HG03103 (cell line): ENCODE measurements around the gene TSPAN16.
"Not testable (repeated sequence)": the region's sequence is repeated elsewhere in the genome, so short reads cannot be mapped to it uniquely, and the experiment has no call there.

Experiments used
- ATAC-seq: cut with Tn5 transposase; IDR thresholded peaks from one replicate; pipeline ENCODE4 v1.9.1; 2021; ENCODE audit warnings: low read depth; ENCODE audit not compliant: unreplicated experiment

TSPAN16 gene

DNA sequence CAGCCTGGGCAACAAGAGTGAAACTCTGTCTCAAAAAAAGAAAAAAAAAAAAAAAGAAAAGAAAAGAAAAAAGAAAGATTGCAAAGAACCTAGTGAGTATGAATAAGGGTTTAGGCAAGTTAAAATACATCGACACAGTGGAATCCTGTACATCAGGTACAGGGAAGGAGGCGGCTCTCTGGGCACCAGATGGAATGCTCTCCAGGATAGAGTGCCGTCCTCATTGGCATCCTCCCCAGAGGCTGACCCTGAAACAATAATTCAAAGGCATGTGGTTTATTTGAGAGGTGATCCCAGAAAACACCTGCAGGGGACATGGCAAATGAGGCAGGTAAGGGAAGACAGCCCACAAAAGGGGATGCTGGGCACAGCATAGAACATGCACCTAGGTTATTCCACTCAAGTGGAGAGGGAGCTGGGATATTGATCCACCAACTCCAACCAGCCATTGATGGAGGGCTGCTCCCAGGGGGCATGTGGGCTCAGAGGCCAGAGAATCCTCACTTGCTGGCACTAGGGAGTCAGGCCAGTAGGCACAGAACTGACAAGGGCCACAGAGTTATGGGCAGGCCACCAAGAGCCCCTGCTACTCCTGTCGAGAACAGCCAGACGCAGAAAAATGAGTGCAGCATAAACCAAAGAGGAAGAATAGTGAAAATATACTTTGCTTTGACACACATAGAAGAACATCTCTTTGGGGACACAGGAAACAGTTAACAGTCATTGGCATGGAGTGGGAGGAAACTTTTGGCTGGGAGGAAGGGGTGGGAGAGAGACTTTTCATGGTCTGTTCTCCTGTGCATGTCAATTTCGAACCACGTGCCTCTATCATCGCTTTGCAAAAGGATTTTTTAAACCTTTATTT, 4.2 kb downstream of the TSPAN16 start:
- ATAC-seq, result no peak

DNA sequence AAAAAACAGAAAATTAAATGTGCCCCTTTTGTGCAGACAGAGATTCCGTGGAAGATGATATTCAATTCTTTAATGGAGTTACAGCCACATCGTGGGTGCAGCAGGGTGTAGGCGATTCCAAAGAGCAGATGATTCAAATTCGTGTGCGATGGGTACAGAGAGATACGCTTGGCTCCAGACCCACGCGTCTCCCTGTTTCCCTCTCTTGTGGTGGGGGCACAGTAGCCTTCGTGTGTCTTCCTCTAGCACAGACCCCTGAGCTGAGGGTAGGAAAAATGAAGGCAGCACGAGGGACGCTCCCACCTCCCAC, 4.8 kb downstream of the TSPAN16 start:
- ATAC-seq, result no peak

DNA sequence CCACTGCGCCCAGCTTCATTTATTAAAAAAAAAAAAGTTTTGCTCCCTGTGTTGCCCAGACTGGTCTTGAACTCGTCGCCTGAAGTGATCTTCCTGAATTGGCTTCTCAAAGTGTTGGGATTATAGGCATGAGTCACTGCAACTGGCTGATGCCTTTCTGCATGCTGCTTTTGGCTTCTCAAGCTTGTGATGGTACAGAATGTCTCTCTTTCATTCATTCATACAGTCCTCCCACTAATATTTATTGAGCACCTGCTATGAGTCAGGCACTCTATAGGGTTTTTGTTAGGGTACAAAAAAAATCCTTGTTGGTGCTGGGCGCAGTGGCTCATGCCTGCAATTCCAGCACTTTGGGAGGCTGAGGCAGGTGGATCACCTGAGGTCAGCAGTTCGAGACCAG, 9.0 kb downstream of the TSPAN16 start:
- no peak for ATAC-seq

DNA sequence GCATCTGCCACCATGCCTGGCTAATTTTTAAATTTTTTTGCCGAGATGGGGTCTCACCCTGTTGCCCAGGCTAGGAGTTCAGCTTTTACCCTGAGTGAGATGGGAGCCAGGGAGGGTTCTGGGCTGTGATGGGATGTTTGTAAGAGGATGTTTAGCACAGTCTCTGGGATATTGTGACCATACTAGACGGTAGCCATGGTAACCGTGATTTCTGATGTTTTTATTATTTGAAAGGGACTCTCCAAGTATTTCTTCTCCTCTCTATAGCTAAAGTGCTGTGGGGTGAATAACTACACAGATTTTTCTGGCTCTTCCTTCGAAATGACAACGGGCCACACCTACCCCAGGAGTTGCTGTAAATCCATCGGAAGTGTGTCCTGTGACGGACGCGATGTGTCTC, 10.4 kb downstream of the TSPAN16 start:
- ATAC-seq, result no peak

DNA sequence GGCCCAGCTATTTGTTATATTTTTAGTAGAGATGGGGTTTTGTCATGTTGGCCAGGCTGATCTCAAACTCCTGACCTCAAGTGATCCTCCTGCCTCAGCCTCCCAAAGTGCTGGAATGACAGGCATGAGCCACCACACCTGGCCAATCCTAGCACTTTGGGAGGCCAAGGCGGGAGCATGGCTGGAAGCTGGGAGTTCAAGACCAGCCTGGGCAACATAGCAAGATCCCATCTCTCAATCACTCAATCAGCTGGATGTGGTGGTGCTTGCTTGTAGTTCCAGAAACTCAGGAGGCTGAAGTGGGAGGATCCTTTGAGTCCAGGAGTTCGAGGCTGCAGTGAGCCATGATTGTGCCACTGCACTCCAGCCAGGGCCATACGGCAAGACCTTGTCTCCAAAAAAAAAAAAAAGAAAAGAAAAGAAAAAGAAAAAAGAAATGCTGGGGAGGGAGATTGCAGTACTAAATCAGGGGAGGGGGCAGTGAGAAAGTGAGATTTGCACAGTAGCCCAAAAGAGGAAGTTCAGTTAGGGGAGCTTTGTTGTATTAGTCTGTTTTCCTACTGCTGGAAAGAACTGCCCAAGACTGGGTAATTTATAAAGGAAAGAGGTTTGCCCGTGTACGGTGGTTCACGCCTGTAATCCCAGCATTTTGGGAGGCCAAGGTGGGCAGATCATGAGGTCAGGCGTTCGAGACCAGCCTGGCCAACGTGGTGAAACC, 24.5 kb downstream of the TSPAN16 start:
- not testable (repeated sequence) for ATAC-seq

DNA sequence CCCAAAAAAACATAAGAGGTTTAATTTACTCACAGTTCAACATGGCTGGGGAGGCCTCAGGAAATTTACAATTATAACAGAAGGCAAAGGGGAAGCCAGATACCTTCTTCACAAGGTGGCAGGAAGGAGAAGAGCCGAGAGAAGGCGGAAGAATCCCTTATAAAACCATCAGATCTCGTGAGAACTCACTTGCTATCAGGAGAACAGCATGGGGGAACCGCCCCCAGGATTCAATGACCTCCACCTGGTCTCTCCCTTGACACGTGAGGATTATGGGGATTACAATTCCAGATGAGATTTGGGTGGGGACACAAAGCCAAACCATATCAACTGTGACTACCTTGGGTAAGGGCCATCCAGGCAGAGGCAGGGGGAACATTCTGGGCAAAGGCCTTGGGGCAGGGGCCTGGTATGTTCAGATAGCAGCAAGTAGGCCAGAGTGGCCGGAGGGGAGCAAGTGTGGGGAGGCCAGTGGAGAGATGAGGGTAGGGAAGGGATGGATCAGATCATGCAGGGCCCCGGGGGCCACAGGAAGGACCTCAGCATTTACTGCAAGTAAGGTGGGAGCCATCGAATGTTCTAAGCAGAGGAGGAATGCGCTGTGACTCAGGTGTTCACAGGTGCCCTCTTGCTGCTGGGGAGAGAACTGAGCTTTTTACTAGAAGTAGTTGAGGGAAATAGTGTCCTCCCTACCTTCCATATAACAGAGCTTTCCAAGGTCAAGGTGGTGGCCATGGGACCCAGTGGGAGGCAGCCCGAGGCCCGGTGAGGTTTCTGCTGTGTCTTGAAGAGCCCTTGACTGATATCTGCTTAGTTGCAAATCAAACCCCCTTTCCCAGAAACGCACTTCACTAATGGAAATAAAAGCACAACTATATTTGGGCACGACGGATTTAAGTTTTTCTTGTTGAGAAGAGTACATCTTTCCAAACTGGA, 25.5 kb downstream of the TSPAN16 start:
- no peak for ATAC-seq

DNA sequence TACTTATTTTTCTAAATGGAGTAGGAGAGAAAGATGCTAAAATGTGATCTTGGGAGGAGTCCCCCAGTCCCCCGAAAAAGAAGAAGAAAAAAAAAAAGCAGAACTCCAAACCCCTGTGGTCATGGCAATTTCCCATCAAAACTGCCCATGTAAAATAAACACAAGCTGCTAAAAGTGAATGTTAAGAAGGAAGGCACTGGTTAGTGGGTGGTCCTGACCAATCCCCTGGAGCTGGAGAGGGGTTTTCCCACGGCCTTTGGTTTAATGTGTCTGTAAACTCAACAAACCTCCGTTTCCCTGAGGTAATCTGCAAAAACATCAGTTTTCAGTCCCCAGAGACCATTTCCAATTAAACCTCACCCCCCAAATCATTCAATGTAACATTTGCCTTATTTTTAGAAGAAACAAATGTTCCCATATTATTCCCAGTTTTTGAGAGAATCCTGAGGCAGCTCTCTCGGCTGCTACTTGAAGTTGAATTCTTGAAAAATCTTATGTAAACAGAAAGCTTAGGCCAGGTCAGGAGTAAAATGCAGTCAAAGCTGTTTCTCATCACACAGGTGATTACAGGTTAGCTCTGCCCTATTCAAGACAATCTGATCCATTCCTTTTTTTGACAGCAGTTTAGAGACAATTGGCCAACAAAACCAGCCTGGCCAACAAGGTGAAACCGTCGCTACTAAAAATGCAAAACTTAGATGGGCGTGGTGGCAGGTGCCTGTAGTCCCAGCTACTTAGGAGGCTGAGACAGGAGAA, 26.5 kb downstream of the TSPAN16 start:
- ATAC-seq, result no peak

DNA sequence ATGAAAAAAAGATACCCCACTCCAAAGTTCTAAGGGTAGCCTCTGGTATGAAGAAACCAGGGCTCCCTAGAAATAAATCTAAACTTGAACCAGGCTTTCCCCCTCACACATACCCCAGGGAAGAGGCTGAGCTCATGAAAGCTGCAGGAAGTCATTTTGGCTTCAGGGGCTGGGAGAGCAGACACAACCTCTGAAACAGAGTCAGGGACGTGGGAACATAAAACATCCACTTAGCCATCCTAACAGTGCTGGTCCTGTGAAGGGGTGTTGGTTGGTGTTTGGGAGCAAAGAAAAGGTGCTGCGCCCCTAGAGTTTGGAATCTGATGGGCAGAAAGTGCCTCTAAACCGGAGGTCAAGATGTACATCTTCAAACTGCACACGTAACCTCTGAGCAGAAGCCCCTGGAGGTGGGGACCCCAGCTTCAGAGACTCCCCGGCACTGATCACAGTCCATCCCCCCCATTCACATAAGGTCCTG, 27.7 kb downstream of the TSPAN16 start:
- no peak for ATAC-seq

DNA sequence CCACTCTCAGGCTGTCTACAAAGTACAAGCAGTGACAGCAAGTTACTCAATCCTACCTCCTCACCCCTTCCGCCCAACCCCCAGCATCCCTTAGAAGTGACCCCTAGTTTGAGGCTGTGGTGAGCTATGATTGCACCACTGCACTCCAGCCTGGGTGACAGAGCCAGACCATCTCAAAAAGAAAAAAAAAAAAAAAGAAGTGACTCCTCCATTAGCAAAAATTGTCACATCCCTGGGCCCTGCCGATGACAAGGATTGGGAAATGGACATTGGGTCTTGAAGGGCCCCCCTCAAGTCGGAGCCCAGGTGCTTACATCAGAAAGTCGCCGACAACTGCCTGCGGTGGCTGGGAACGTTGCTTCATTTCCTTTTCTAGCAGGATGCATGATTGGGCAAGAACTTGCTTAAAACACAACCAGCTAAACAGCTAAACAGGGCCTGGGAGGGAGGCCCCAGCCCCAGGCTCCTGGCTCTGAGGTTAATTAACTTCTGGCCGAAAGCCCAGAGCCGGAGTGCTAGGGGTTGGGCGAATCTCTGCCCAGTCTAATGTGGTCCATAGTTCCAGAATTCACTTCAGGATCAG, 28.2 kb downstream of the TSPAN16 start:
- no peak for ATAC-seq

DNA sequence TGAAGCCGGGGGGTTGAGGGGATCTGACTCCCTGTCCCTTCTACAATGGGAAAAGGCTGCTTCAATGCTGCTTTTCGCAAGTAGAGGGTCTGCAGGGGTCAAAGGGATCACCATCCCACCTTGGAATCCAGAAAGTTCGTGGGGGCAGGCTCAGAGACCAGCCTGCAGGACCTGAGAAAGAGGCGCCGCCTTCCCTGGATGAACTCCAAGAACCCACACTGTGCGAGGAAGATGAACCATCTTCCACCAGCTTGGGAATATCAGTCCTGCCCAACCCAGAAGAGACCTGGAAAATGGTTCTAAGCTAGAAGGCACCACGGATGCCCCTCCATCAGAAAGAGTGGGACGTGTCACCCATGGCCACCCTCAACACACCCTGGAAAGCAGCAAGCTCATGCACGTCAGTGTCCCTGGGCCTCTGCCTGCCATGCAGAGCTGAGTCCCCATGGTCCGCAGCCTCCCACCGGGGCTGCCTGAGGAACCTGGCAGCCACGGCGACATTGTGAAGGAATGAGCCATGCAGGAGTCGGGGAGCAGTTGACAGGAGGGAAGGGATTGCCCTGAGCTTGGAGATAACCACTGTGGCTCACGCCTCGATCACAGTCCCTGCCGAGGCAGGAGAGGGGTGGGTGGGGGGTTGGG, 28.9 kb downstream of the TSPAN16 start:
- ATAC-seq, result no peak

DNA sequence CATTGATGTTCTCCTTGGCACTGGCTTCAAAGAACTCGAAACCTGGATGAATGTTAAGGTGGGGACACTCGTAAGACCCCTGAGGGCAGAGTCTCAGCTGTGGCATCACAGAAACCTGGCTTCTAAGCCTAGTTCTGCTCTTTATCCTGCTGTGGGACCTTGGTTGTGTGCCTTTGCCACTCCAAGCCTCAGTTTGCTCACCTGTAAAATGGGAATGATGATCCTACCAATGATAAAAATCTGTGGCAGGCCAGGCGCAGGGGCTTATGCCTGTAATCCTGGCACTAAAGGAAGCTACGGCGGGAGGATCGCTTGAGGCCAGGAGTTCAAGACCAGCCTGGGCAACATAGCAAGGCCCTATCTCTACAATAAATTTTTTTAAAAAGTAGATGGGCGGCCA, 29.6 kb downstream of the TSPAN16 start:
- ATAC-seq, result no peak

DNA sequence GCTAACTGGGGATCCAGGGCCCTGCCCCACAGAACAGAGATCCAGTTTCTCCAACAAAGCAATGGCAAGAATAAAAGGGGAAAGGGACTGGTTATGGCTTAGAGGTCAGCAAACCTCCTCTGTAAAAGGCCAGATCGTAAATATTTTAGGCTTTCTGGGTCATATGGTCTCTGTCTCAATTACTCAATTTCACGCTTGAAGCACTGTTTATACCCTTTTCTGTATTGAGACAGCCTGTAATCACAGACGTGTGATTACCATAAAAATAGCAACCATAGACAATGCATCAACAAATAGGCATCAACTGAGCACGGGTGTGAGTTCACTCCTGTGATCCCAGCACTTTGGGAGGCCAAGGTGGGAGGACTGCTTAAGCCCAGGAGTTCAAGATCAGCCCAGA, 34.2 kb downstream of the TSPAN16 start:
- no peak for ATAC-seq

DNA sequence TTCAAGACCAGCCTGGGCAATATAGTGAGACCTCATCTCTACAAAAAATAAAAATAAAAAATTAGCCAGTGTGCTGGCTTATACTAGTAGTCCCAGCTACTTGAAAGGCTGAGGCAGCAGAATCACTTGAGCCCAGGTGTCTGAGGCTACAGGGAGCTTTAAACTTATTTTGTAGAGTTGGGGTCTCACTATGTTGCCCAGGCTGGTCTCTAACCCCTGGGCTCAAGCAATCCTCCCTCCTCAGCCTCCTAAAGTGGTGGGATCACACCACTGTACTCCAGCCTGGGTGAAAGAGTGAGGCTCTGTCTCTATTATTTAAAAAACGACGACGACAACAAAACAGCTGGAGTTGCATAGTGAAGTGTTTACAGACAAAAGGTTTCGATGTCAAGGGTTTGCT, 35.5 kb downstream of the TSPAN16 start:
- no peak for ATAC-seq

DNA sequence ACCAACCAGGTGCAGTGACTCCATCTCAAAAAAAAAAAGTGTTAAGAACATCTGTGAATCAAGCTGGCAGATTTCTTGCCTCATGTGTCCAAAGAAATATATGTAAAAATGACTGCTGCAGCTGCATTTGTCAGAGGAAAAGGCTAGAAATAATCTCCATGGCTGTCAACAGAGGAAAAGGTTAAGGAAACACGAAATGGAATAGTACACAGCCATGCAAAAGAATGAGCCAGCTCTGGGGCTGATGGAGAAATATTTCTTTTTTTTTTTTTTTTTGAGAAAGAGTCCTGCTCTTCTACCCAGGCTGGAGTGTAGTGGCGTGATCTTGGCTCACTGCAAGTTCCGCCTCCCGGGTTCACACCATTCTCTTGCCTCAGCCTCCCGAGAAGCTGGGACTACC, 36.9 kb downstream of the TSPAN16 start:
- ATAC-seq, result no peak

DNA sequence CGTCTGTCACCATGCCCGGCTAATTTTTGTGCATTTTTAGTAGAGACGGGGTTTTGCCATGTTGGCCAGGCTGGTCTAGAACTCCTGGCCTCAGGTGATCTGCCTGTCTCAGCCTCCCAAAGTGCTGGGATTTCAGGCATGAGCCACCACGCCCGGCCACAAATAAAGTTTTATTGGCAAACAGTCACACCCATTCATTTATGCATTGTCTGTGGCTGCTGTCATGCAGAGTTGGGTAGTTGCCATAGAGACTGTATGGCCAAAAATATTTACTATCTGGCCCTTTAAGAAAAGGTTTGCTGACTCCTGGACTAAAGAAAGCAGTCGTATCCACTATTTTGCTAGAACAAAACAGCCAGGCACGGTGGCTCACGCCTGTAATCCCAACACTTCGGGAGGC, 37.9 kb downstream of the TSPAN16 start:
- ATAC-seq, result not testable (repeated sequence)

DNA sequence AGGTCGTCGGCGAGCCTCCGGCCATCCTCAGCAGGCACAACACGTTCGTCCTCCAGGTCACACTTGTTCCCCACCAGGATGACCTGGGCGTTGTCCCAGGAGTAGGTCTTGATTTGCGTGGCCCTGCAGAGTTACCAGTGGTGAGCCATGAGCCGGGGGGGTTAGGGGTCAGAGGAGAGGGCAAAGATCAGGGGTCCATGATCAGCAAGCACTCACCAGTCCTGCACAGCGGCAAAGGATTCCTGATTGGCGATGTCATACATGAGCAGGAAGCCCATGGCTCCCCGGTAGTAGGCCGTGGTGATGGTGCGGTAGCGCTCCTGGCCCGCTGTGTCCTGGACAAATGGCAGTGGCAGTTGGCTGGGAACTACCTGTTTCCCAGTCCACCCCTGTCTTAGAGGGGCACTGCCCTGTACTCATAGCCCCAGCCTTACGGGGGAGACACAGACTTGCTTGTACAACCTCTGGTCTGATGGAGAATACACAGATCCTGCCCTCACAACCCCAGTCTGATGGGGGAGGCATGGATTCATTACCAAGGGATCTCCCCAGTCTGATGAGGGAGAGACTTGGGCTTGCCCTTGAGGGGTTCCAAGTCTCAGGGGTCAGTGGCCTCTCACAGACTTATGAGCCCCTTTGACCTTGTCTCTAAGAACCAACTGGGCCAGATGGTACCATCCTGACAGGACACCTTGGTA, 39.6 kb downstream of the TSPAN16 start:
- no peak for ATAC-seq

DNA sequence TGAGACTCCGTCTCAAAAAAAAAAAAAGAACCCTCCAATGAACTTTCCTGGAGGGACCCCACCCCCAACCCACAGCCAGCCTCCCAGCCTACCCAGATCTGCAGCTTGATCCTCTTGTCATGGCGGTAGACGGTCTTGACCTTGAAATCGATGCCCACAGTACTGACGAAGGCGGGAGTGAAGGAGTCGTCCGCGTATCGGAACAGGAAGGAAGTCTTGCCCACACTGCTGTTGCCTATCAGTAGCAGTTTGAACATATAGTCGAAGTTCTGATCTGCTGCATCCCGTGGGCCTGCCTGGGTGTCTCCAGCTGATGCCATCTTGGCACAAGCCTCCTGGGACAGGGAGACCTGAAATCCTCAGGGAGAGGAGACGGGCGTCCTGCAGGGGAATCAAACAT, 41.1 kb downstream of the TSPAN16 start:
- ATAC-seq, result no peak

DNA sequence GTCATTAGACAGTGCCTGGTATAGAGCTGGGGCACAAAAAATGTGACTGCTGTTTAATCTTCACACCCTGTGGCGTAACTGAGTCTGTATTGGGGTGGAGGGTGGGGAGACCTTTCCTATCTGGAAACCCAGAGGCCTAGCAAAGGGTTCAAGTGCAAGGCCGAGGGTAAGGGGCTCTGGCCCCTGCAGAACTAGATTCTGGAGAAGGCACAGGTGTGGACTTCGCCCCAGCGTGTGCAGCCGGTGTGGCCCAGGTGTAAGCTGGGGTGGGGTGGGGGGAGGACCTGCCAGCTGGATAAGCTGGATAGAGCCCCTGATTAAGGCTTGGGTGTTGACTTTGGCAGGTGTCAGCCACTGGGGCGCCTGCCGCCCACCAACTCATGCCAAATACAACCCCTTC, 42.2 kb downstream of the TSPAN16 start:
- no peak for ATAC-seq
